DMS153 (cell line): Measurements from ENCODE around the gene GBX2.
"Not testable (repeated sequence)": the region's sequence is repeated elsewhere in the genome, so short reads cannot be mapped to it uniquely, and the experiment has no call there.

Experiments used
- DNase-seq: peaks from one replicate; lab custom pipeline; 2025; lab: John Stamatoyannopoulos, UW

The GBX2 gene

GRCh38 chr2:236155406-236155805, 12.8 kb downstream of the GBX2 start:
- DNase-seq = no peak

GRCh38 chr2:236146436-236146835, 21.8 kb downstream of the GBX2 start:
- no peak for DNase-seq

GRCh38 chr2:236143811-236144210, 24.4 kb downstream of the GBX2 start:
- DNase-seq = no peak

- not testable (repeated sequence) for DNase-seq
Observed at GRCh38 chr2:236141616-236142015, 26.6 kb downstream of the GBX2 start.

GRCh38 chr2:236137066-236137465, 31.1 kb downstream of the GBX2 start:
- no peak for DNase-seq

- no peak for DNase-seq
Observed at GRCh38 chr2:236136538-236136937, 31.6 kb downstream of the GBX2 start.

GRCh38 chr2:236133410-236134012, 34.7 kb downstream of the GBX2 start:
- no peak for DNase-seq

GRCh38 chr2:236131073-236131692, 37.0 kb downstream of the GBX2 start:
- DNase-seq = no peak

- DNase-seq = no peak
Observed at GRCh38 chr2:236130349-236130998, 37.7 kb downstream of the GBX2 start.

- DNase-seq = no peak
Observed at GRCh38 chr2:236129935-236130334, 38.3 kb downstream of the GBX2 start.

GRCh38 chr2:236128321-236128720, 39.9 kb downstream of the GBX2 start:
- no peak for DNase-seq

GRCh38 chr2:236127010-236127409, 41.2 kb downstream of the GBX2 start:
- no peak for DNase-seq

GRCh38 chr2:236125541-236125940, 42.6 kb downstream of the GBX2 start:
- DNase-seq = no peak

- DNase-seq = no peak
Observed at GRCh38 chr2:236124182-236124893, 43.8 kb downstream of the GBX2 start.

GRCh38 chr2:236123716-236124115, 44.5 kb downstream of the GBX2 start:
- no peak for DNase-seq

GRCh38 chr2:236122236-236122635, 46.0 kb downstream of the GBX2 start:
- DNase-seq = no peak

- no peak for DNase-seq
Observed at GRCh38 chr2:236121546-236121945, 46.6 kb downstream of the GBX2 start.

GRCh38 chr2:236120829-236121228, 47.4 kb downstream of the GBX2 start:
- DNase-seq = no peak

GRCh38 chr2:236120141-236120601, 48.0 kb downstream of the GBX2 start:
- DNase-seq = peak; percentile 2

- DNase-seq = no peak
Observed at GRCh38 chr2:236119476-236119875, 48.7 kb downstream of the GBX2 start.

GRCh38 chr2:236119003-236119402, 49.2 kb downstream of the GBX2 start:
- DNase-seq = no peak

GRCh38 chr2:236117861-236118269, 50.3 kb downstream of the GBX2 start:
- peak; percentile 80 for DNase-seq

- no peak for DNase-seq
Observed at GRCh38 chr2:236117401-236117800, 50.8 kb downstream of the GBX2 start.
